ENCODE measurements around the gene ATP1A3.

DNA sequence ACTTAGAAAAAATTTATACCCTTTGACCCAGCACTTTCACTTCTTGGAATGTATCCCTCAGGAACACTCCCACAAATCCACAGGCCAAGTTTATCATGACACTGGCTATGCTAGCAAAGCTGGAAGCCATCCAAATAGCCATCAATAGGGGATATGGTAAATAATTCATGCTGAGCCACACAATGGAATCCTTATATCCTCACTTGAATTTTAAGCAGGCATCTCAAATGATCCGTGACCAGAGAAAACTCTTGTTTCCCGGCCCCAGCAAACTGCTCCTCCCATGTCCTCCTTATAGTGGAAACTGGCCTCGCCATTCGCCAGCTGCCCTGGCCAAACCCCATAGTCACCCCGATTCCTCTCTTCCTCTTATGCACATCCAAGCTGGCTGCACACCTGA lies 38.4 kb upstream of the ATP1A3 start:
- TF ChIP-seq, protein P1, sequence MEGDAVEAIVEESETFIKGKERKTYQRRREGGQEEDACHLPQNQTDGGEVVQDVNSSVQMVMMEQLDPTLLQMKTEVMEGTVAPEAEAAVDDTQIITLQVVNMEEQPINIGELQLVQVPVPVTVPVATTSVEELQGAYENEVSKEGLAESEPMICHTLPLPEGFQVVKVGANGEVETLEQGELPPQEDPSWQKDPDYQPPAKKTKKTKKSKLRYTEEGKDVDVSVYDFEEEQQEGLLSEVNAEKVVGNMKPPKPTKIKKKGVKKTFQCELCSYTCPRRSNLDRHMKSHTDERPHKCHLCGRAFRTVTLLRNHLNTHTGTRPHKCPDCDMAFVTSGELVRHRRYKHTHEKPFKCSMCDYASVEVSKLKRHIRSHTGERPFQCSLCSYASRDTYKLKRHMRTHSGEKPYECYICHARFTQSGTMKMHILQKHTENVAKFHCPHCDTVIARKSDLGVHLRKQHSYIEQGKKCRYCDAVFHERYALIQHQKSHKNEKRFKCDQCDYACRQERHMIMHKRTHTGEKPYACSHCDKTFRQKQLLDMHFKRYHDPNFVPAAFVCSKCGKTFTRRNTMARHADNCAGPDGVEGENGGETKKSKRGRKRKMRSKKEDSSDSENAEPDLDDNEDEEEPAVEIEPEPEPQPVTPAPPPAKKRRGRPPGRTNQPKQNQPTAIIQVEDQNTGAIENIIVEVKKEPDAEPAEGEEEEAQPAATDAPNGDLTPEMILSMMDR (IDR thresholded peaks at IDR 0.05): no peak
- no peak for TF ChIP-seq POLR2A (IDR thresholded peaks at IDR 0.05)

Data from heart left ventricle (tissue), 13 donors.